Neural cell (in vitro differentiated cells): ENCODE data around the gene LIMCH1. TPM values are rescaled to one million over a fixed set of nuclear protein-coding genes. Genes with fewer than 3 reads are reported as not detected.

Experiments used
- H2AFZ ChIP-seq: fragments of 200-600, 300-800 bp; sonication (generic), shearing (Covaris generic); 2 replicates; pipeline ENCODE4 v1.6.0; 2014; ENCODE audit warnings: low read depth, mild to moderate bottlenecking, antibody characterized with exemption, low read length, moderate library complexity
- H3F3A ChIP-seq: fragments of 200-600 bp; shearing (Covaris generic); 2 replicates; pipeline ENCODE4 v1.6.1; 2016; ENCODE audit warnings: mild to moderate bottlenecking, moderate library complexity, mixed read lengths, antibody characterized with exemption, low read length; ENCODE audit not compliant: insufficient read depth, poor library complexity, severe bottlenecking
- H3K27ac ChIP-seq: fragments of 200-600, 300-800 bp; sonication (generic), shearing (Covaris generic); 2 replicates; pipeline ENCODE4 v1.5.1; 2014; ENCODE audit warnings: mild to moderate bottlenecking, low read length, moderate library complexity
- H3K27me3 ChIP-seq: fragments of 300-800, 200-600 bp; sonication (generic), shearing (Covaris generic); 2 replicates; pipeline ENCODE4 v1.6.0; 2014; ENCODE audit warnings: mild to moderate bottlenecking, low read depth, low read length, moderate library complexity; ENCODE audit not compliant: insufficient read depth
- H3K36me3 ChIP-seq: fragments of 300-800, 200-600 bp; sonication (generic), shearing (Covaris generic); 2 replicates; pipeline ENCODE4 v1.5.1; 2014; ENCODE audit warnings: mild to moderate bottlenecking, antibody characterized with exemption, low read length, moderate library complexity; ENCODE audit not compliant: insufficient read depth
- H3K4me2 ChIP-seq: fragments of 300-800, 200-600 bp; sonication (generic), shearing (Covaris generic); 2 replicates; pipeline ENCODE4 v1.6.0; 2014; ENCODE audit warnings: mild to moderate bottlenecking, low read length
- H3K4me3 ChIP-seq: fragments of 300-800, 200-600 bp; sonication (generic), shearing (Covaris generic); 2 replicates; pipeline ENCODE4 v1.5.1; 2014; ENCODE audit warnings: mild to moderate bottlenecking, low read length, moderate library complexity
- H3K79me2 ChIP-seq: fragments of 200-600 bp; shearing (Covaris generic); replicated peaks from 2 replicates; pipeline ENCODE4 v1.6.0; 2014; ENCODE audit warnings: mild to moderate bottlenecking, low read length, moderate library complexity; ENCODE audit not compliant: insufficient read depth
- H3K9ac ChIP-seq: fragments of 300-800, 200-600 bp; sonication (generic), shearing (Covaris generic); 2 replicates; pipeline ENCODE4 v1.6.1; 2016; ENCODE audit warnings: mild to moderate bottlenecking, low read length, mixed read lengths
- H3K9me2 ChIP-seq: fragments of 200-600 bp; shearing (Covaris generic); 2 replicates; pipeline ENCODE4 v1.6.1; 2016; ENCODE audit warnings: mild to moderate bottlenecking, low read length, mixed read lengths; ENCODE audit not compliant: insufficient read depth
- H3K9me3 ChIP-seq: fragments of 200-600, 300-800 bp; sonication (generic), shearing (Covaris generic); 2 replicates; pipeline ENCODE4 v1.6.1; 2016; ENCODE audit warnings: mild to moderate bottlenecking, mixed run types, low read length, moderate library complexity, mixed read lengths
- H4K20me1 ChIP-seq: fragments of 200-600 bp; shearing (Covaris generic); 2 replicates; pipeline ENCODE4 v1.6.1; 2016; ENCODE audit warnings: mild to moderate bottlenecking, mixed run types; ENCODE audit not compliant: insufficient read depth
- CTCF ChIP-seq: fragments of 450-650 bp; IDR thresholded peaks from 2 replicates; pipeline ENCODE4 v1.5.1; 2014; ENCODE audit warnings: antibody characterized with exemption, mild to moderate bottlenecking, moderate library complexity; ENCODE audit not compliant: poor library complexity, severe bottlenecking
- POLR2AphosphoS5 ChIP-seq: IDR thresholded peaks from 2 replicates; pipeline ENCODE4 v1.6.1; 2012
- REST ChIP-seq: IDR thresholded peaks from 2 replicates; pipeline ENCODE4 v1.6.1; 2012; ENCODE audit warnings: borderline replicate concordance
- SMC3 ChIP-seq: fragments of 450-650 bp; conservative IDR thresholded peaks from 2 replicates; pipeline ENCODE4 v1.6.1; 2014; ENCODE audit warnings: antibody characterized with exemption, mild to moderate bottlenecking, moderate library complexity; ENCODE audit not compliant: poor library complexity
- polyA plus RNA-seq: library from polyadenylated mRNA; depleted of rRNA; stranded (reverse); fragments of >200 nt; gene quantifications from 2 replicates; pipeline ENCODE4 v1.2.3, GENCODE V29; 2014

LIMCH1 gene
- polyA plus RNA-seq, 1 donor from 2014 or later: 9.1 TPM

- no peaks in the 10 kb centered on the region for H3K27me3 ChIP-seq
- H3K9me2 ChIP-seq: no peaks in the 10 kb centered on the region
- no peaks in the 10 kb centered on the region for H3K36me3 ChIP-seq
- H3K4me3 ChIP-seq: no peak overlapping the region
- no peak overlapping the region for H2AFZ ChIP-seq
- no peaks in the 10 kb centered on the region for H3K9me3 ChIP-seq
- no peak overlapping the region for H3K9ac ChIP-seq
- no peaks in the 10 kb centered on the region for H3K79me2 ChIP-seq
- H3F3A ChIP-seq: peaks cover 8% of the 10 kb centered on the region
- H4K20me1 ChIP-seq: no peaks in the 10 kb centered on the region
- TF ChIP-seq REST (no peak), POLR2AphosphoS5 (no peak), CTCF (no peak)
- no peak overlapping the region for H3K27ac ChIP-seq
- no peak overlapping the region for H3K4me2 ChIP-seq
These were observed 72.5 kb downstream of the LIMCH1 start for GRCh38 chr4:41610474-41610873.

- no peaks in the 10 kb centered on the region for H3K27me3 ChIP-seq
- no peaks in the 10 kb centered on the region for H4K20me1 ChIP-seq
- no peaks in the 10 kb centered on the region for H3K36me3 ChIP-seq
- no peak overlapping the region for H3K27ac ChIP-seq
- H3K4me3 ChIP-seq: no peak overlapping the region
- no peak overlapping the region for H2AFZ ChIP-seq
- H3F3A ChIP-seq: peaks cover 8% of the 10 kb centered on the region
- no peaks in the 10 kb centered on the region for H3K9me3 ChIP-seq
- H3K9me2 ChIP-seq: no peaks in the 10 kb centered on the region
- no peaks in the 10 kb centered on the region for H3K79me2 ChIP-seq
- H3K4me2 ChIP-seq: no peak overlapping the region
- no peak for TF ChIP-seq POLR2AphosphoS5
- H3K9ac ChIP-seq: no peak overlapping the region
These were observed 73.3 kb downstream of the LIMCH1 start for GRCh38 chr4:41611124-41611838.

- H3K9me2 ChIP-seq: no peaks in the 10 kb centered on the region
- H3K9me3 ChIP-seq: no peaks in the 10 kb centered on the region
- no peaks in the 10 kb centered on the region for H3K27me3 ChIP-seq
- peak overlapping the region; percentile 16 for H3K9ac ChIP-seq
- H3K36me3 ChIP-seq: no peaks in the 10 kb centered on the region
- no peaks in the 10 kb centered on the region for H3K79me2 ChIP-seq
- H3K4me3 ChIP-seq: peak overlapping the region; percentile 53
- no peaks in the 10 kb centered on the region for H4K20me1 ChIP-seq
- H3K4me2 ChIP-seq: peak overlapping the region; percentile 49
- peaks cover 8% of the 10 kb centered on the region for H3F3A ChIP-seq
- TF ChIP-seq REST (peak; percentile 91), SMC3 (no peak)
- H3K27ac ChIP-seq: peak overlapping the region; percentile 20
- H2AFZ ChIP-seq: no peak overlapping the region
These were observed 74.2 kb downstream of the LIMCH1 start for GRCh38 chr4:41611881-41612871.
